ENCODE results near the gene NTM.

NTM gene

DNA sequence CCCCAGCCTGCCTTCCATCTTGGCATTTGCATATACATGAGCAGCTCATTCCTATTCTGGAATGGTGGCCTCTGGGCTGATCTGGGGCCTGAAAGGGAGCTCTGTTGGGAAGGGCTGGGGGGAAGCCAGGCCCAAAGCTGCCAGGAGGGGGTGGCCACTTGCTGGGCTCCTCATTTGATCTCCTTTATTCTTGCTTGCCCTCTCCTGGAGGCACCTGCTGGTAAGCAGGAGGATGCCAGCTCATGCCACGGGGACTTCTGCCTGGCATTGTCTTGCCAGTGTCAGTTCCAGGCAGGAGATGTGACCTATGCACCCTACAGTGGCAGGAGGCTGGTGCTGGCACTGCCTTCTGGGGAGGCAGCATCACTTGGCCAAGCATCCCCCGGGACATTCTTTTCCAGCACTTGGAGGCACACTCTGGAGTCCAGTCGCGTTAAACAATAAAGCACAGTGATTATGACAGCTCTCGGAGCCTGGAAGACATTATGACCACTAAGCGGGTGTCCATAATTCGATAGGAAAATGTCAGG, 128.3 kb downstream of the NTM start:
- DNase-seq, result peak in 50 of 56 donors; percentile 28 to 92 (median 62)

DNA sequence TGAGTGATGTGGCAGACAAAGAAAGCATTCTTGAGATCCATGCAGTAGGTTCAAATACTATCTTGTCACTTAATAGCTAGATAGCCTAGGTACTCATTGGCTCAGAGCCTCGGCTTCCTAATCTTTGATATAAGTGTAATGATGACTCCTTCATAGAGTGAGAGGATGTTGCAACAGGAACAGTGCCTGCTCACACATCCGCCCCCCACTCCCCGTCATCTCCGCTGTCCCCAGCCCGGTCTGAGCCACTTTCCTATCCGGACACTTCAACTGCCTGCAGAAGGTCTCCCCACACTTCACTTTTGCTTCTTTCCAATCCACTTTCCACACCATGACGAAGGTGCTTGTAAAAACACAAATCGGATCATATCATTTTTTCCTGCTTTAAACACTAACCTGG, 128.8 kb downstream of the NTM start:
- DNase-seq, result peak in 2 of 56 donors; percentile 19 to 36

DNA sequence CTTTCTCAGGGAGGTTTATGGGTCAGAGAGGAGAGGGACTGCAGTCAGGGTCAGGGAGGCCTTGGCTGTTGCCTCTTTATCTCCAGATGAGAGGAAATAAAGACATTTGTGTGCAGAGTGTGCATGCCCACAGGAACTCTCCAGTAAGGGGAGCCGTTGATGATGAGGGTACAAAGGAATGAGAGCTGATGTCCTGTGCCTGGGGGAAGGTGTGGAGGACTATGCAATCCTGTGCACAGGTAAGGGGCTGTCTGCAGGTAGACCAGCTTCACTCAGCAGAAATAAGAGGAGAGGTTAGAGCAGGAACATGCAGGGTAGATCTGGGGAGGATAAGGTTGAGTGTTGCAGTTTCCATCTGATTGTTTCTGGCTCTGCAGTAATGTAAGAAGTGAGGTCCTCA, 132.6 kb downstream of the NTM start:
- no peak for DNase-seq

DNA sequence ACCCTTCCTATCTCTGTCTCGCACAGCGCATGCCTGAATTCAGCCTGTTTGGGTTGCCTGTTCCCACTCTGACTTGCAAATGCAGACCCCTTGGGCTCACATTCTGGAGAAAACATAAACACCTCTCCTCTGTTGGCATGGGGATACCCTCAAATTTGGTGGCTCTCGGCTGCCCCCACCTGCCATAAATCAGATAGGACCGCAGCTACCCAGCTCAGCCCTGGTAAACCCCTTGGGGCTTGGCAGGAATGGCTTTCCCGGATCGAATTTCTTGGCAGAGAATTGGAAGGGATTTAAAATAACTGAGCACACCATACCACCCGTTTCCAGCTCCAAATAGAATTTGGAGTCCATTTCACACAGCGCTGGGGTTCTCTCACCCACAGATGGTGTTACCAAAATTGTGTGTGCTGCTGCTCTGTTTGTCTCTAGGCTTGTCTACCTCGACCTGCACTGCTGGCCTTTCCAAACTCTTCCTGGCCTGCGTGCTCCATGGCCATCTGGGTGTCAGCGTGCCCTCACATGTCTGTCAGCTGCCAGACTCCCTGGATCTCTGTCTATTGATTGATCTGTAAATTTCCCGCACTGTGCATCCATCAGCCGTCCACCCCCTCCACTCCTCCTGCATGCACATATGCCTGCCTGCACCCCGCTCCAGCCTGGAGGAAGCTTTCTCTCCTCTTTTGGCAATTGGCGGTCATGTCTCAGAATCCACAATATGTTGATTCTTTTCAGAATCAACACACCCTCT, 134.0 kb downstream of the NTM start:
- peak in 51 of 56 donors; percentile 20 to 83 (median 57) for DNase-seq

DNA sequence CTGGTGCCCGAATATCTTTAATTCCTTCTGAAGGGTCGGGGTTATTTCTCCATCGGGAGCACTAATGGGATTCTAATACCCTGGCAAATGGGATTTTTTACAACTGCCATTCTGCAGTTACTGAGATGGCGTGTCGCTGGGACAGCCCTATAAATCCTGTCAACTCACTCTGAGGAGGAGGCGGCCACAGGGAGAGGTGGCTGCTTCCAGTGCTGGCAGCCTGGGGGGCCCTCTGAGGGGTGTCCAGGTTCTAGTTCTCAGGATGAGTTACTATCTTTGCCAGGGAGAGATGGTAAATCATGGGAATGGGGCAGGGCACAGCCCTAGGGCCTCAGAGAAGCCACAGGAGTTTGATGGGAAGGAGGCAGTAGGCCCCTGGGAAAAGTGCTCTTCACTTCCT, 135.9 kb downstream of the NTM start:
- DNase-seq, result no peak

DNA sequence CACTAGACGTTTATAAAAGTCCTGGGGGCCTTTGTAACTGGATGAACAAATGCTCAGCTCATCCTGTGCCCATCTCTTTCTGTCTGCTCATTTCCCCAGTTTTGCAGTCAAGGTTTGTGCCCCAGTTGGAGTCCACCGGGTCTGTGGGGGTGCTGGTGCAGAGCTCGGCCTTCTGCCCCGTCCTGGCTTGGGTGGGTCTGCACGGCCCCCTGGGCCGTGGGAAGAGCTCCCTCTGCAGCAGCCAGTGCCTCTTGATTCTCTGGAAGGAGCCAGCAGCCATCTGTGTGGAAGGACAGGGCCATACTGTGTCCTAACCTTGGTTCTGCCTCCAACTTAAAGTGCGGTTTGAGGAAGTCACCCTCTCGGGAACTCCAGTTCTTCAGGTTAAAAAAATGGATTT, 140.2 kb downstream of the NTM start:
- no peak for DNase-seq

DNA sequence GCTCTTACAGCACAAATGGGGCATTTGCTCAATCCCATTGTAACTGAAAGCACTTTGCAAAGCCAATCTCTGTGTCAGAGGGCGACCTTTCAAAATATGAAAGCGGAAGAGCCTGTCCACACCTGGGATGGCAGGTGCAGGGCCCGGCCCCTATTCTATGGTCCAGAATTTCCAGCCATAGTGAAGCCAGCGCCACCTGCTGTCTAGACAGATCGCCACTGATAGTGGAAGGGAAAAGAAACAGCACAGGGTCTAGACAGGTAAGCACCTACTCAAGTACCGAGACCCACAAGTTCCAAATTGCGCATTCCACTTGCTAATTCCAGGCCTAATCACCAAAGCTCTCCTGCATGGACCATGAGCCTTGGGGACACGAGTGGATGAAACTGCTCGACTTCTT, 141.4 kb downstream of the NTM start:
- peak in 1 of 56 donors; percentile 29 for DNase-seq

DNA sequence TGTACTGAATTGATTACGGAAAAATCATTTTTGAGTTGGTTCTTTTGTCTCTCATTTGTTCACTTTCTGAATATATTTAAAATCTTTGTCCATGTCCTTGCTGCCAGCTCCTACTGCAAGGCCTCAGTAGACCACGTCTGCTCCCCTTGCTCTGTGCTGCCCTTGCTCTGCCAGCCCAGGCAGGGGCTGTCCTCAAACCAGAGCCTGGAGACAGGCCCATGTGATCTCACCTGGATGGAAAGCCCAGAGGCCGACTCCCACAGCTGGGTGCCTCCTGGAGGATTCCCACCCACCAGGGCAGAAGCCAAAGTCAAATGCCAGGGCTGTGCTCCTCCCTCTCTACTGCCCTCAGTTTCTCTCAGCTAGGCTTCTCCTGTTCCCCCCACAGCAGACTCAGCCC, 141.8 kb downstream of the NTM start:
- no peak for DNase-seq

DNA sequence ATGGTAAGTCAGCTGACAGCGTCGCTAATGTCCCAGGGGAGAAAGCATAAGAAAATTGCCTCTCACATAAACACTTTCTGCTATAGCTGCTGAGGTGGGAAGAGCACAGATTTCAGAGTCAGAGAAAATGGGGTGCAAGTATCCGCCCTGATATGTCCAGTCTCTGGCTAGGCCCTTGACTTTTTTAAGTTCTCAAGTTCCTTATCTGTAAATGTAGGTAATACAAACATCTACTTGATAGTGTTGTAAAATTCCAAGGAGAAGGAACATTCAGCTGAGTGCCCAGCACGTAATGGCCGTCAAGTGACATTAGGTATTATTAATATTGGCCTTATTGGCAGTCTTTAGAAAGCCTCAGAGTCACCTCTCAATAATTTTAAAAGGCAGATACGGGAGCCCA, 143.6 kb downstream of the NTM start:
- no peak for DNase-seq

DNA sequence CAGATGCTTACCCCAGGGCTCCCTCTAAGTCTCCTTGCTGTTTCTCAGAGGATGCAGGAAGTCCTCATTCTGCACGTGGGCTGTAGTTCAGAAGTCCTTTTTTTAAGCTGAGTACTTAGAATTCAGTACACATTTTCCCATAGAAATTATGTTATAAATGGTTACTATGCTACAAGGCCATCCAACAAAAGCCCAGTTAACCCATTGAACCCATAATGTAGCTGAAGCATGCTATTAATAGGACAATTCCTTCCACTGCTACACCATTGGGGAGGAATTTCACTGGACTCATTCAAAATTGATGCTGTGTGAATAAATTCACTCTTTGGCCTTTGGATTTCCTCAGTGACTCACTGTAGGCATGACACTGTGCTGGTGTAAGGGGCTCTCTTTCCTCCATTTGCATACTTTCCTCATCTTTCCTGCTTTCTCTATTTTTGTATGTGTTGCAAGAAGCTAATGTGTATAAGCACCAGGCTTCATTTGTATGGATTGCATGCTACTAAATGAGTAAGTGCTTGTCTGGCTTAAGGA, 148.0 kb downstream of the NTM start:
- no peak for DNase-seq

DNA sequence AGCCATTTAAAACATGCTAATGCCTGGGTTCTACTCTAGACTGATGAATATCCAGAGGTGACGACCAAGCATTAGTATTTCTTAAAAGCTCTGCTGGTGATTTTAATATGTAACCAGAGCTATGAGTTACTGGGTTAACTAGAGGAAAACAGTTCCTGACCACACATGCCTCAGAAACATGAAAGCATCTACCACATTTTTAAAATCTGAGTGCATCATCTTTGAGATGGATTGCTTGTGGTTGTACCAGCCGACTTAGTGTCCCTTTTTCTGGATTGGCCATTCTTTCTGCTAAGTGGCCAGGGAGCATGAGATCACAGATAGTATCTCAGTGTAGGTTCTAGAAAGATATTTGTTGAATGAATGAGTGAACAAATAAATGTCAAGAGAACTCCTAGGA, 152.4 kb downstream of the NTM start:
- DNase-seq, result no peak

DNA sequence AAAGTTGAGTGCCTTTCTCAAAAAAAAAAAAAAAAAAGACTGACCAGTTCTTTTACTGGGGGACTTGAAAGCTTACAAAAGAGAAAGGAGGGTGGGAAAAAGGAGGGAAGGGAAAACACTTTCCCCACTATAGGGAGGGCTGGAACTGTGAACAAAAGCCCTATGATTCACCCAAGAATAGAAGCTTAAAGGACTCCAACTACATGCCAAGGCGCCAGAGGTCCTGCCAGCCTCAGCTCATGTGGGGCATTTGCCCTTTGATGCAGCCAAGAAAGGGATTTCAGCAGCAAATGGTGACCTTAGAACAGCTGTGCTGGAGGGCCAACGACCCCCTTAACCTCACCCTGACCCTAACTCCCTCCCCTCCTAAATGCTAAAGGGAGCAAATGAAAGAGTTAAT, 160.0 kb downstream of the NTM start:
- DNase-seq, result peak in 36 of 56 donors; percentile 11 to 79 (median 49)

DNA sequence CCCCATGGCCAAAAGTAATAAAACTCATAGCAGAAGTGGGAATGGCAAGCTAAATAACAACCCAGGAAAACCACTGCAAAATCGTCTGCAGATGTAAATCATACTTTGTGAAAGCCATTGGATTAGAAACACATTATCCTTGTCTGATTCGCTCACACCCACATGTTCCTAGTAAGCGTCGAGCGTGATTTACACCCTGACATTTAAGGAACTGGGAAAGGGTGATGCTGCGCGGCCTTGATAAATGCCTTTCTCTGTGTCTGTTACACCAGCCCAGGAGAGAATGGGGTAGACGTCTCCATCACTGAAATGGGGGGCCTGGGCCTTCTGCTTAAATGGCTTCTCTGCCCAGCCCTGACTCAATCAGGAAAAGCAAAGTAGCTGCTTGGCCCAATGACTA, 162.7 kb downstream of the NTM start:
- peak in 2 of 56 donors; percentile 34 to 56 for DNase-seq

DNA sequence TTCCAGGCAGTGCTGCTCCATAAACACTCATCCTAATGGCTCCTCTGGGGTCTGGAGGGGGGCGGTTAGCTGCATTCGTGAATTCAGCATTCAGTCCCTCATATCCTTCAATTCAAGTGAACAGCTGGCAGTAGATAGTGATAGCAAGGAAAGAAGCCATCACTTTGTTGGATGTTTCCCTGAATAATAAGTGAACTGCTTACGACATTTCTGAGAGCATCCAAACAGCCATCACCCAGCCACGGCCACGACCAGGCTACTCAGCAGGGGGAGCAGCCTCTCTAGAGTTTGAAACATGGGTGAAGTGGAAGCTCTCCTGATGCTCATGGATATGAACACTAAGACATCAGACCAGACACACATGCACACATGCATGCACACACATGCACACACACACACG, 163.6 kb downstream of the NTM start:
- peak in 40 of 56 donors; percentile 15 to 79 (median 54) for DNase-seq

DNA sequence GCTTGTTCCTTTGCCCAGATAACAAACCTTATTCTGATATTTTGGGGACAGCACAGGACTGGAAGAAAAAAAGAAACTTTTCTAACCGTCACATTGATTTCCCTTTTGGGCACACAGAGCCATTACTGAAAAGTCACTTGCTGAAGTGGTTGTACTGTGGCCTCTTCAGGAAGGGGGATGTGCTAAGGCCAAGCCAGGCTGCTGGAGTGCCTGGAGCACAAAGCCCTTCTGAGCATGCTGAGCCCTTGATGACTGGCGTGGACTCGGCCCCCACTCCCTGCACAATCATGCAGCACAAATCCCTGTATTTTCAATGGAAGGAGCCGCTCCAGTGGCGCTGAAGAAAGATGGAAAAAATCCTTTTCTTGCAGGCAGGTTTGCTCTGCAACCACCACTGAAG, 164.2 kb downstream of the NTM start:
- peak in 39 of 56 donors; percentile 11 to 78 (median 40) for DNase-seq

DNA sequence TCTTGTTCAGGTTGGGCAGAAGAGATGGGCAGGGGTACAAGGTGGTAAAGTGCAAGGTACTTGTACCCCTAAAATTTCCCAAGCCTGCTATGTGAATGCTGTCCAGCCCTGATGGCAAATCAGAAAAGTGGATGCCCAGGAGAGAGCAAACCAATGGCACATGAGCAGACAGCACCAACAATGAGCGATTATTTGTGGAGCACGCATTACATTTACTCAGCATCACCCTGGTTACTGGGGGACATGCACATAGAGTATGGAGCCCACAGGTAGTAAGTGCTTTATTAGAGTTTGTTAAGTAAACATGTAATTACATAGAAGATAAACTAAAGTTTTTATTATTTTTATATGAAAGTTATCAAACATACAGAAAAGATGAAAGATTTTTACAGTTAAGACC, 165.7 kb downstream of the NTM start:
- DNase-seq, result peak in 4 of 56 donors; percentile 14 to 25 (median 18)

DNA sequence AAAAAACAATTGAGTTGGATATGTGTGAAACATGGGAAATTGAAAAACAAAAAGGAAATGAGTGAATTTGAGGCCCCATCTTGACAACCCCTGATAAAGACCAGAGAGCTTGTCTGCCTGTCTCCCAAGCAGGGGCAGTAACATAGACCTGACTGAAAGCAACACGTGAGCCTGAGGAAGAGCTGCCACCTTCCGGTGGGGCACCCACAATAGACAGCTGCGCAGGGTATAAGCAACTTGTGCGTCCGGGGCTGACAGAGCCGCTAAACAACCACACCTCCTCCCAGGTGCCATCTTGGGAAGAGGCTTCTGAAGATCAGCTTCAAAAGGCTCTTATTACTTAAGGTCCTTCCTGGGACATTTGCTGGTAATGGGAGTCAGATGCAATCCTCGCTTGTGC, 166.8 kb downstream of the NTM start:
- no peak for DNase-seq

DNA sequence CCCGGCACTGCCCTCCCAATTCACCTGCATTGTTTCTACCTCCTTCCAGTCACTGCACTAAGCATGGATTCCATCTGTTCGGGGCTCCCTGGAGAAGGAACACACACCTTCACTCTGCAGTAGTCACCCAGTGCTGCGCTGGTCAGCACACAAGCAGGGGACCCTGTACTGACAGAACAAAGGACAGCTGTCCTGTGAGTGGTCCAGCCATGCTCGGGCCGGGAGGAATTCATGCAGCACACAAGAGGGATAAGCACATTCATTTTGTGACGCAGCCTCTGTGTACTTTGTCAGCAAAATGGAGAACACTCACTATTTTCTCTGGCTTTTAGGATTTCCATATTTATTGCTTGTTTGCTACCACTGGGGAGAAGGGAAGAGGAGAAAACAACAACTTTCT, 167.3 kb downstream of the NTM start:
- peak in 3 of 56 donors; percentile 18 to 43 (median 20) for DNase-seq

DNA sequence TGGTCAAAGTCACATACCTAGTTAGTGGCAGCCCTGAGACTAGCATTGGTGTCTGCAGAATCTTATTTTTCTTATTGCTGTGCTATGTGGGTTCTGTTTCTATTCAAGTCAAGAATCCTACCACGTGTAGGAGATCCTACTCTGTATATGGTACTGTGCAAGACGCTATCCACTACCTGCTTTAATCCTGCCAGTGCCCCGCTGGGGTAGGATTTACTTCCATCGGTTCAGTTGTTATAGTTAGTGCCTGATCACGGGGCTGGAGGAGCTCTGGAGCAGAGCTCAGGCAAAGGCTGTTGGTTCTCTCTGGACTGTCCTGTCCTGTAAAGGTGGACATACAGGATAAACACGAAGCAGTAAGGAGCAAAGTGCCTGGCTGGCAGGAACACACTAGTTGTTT, 167.9 kb downstream of the NTM start:
- no peak for DNase-seq

DNA sequence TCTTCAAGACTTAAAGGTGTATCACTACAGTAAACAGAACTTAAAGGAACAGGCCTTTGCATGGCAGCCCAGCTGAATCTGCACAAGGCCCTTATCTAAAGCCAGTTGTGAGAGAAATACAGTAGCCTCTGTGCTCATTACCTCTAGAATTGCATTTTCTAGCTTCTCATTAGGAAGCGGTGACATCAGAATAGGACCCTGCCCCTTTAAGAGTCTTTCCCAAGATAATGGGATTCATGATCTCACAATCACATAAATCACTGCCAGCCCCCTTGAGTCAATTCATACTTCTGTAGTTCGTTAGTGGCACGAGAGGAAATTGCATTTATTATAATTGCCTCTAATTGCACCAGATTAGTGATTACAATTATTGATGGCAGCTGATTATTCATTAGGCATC, 170.3 kb downstream of the NTM start:
- DNase-seq, result no peak

DNA sequence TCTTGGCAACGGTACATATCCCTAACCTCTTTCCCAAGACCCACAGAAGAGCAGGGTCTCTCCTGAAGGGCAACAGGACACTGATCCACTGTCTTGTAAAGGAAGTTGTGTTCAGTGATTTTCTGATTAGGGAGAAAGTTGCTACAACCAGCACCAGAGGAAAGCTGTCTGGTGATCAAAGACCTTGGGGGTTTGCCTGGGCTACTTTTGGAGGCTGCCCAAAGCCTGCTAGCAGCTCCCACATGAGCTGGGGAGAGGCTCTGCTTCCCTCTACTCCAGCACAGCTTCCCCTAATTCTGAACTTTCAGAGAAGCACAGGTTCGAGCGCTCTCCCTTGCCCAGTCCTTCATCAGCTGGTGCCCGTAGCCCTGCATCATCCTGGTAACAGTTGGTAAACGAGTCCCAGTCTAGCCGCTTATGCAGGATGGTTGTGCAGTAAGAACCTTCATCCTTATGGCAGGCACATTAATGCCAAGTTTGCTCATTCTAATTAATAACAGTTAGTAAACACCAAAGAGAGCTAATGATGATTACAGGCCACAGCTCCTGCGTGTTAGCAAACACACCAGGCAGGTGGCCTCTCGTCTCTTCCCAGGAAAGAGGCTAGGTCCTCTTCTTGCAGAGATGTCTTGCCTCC, 173.1 kb downstream of the NTM start:
- peak in 6 of 56 donors; percentile 15 to 51 (median 34) for DNase-seq

DNA sequence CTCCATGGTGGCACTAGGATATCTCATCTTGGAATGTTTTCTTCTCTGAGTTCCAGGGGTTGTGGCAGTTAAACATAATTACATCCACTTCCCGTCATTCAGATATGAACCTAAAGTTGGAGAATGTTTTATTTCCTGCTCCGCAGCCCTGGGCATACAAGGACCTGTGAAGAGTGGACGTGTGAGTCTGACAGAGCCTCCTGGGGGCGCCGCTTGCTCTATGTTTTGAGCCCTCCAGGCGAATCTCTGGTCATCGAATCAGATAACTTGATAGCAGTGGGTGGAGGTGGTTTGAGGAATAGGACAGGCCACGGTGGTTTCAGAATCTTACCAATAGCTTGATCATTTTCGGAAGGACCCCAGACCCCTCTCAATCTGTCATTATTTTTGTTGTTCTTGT, 174.2 kb downstream of the NTM start:
- DNase-seq, result peak in 15 of 56 donors; percentile 12 to 59 (median 26)

Data from amygdala (tissue), 56 donors.